A673 (cell line): Measurements from ENCODE around the gene USH1G.

Source experiments
- CTCF ChIP-seq: fragments of 300-800, 200-600 bp; sonication (generic); conservative IDR thresholded peaks from 2 replicates; pipeline ENCODE4 v1.5.1; 2017; ENCODE audit warnings: low read depth, mild to moderate bottlenecking, antibody characterized with exemption, low read length, moderate library complexity, mixed read lengths
- EZH2 ChIP-seq: fragments of 200-600 bp; sonication (generic); IDR thresholded peaks from 2 replicates; pipeline ENCODE4 v1.6.1; 2017; ENCODE audit warnings: borderline replicate concordance, low read depth, mild to moderate bottlenecking, mixed read lengths, antibody characterized with exemption, low read length; ENCODE audit not compliant: poor library complexity, severe bottlenecking

DNA sequence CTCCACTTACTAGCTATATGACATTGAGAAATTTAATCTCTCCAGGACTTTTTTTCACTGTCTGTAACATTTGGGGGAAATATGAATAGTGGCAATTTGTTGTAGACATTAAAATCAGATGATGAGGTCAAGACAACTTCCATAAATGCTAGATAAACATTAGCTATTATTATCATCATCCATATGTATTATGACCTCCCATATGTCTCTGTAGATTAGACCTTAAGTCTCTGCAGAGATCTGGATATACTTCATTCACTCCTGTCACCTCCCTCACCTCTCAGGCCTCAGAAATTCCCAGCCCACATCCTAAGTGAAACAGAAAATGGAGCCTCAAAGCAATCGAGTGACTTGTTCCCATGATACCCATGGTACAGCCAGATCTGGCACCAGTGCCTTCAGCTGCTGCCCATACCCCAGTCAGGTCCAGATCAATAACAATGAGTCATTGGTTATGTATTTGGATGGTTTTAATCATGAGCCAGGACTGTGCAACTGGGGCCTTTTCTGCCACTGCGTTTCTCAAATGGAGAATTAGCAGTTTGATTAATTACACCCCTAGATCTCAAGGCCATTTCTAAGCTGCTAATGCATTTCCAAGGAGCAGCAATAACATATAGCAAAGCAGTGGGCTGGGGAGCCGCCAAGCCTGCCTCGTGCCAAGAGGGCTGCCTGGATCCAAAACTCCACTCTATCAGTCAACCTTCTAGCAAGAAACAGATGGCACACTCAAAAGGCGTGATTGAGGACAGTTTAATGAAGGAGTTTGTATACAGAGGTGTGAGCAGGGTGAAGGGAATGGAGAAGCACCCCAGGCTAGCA lies 47.7 kb downstream of the USH1G start:
- TF ChIP-seq CTCF (no peak), EZH2 (no peak)
